Measurements from ENCODE around the gene RELB.

Gene RELB

DNA sequence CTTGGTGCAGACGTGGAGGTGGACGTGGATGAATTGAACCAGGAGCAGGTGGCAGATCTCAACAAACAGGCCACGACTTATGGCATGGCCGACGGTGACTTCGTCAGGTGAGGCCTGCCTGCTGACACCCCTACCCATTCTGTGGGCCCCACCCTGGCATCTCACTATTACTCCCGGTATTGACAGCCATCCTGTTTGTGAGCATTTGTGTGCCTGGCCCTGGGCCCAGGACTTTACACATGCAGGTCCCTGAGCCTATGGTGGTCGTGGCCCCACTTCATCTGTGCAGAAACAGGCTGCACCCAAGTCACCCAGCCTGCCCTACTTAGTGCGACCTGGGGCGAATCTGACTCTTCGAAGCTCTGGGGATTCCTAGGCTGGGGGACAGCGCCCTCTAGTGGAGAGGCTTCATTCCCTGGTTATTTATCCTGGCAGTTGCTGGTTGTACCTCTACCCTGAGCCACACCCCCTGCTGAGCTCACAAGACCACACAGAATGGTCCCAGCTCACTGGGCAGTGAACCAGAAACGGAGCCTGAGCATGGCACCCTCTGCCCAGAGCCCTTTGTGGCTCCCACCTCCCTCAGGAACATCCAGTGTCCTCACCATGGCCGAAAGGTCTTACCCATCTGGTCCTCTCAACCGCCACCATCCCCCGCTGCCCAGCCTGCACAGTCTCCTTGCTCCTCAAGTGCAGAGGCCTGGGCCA lies 58.1 kb downstream of the RELB start:
- DNase-seq (ENCODE audit: low spot score), result peak; percentile 78

DNA sequence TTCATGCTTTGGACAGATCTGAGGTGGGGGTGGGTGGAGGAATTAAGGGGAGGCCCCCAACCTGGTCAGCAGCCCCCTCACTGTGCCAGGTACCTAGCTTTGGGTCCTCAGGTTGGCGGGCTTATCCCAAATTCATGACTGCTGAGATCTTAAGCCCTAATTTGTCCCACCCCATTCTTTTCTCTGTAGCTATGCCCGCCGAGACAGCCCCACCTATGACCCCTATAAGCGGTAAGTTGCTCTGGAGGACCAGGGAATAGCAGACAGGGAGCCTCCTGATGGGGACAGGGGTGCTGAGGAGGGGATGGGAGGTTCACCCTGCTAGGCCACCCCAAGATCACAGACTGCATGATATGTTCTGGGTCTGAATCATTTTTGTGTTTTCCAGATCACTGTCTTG lies 60.7 kb downstream of the RELB start:
- no peak for DNase-seq (ENCODE audit: low spot score)

GRCh38 chr19:45063851-45064801 lies 62.9 kb downstream of the RELB start:
- no peak for DNase-seq (ENCODE audit: low spot score)

DNA sequence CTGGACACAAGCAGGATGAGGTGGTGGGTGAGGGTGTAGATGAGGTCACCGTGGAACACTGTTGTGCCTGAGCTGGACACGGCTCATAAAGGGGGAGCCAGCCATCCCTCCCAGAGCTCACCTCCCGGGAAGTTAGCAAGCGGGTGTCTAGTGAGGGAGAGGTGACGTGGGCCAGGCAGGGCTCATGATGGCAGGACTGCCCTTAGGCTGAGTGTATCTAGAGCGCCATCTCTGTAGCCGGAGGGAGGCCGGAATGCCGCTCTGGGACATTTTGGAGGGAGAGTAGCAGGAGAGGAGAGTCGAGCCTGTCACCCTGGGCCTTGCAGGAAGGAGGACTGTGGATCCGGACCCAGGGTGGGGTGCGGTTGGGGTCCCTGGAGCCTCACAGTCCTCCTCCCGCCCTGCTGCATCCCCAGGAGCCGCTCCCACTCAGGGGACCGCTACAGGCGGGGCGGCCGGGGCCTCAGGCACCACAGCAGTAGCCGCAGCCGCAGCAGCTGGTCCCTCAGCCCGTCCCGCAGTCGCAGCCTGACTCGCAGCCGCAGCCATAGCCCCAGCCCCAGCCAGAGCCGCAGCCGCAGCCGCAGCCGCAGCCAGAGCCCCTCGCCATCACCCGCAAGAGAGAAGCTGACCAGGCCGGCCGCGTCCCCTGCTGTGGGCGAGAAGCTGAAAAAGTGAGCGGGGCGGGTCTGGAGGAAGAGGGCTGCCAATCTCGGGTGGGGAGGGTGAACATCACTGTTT lies 65.8 kb downstream of the RELB start:
- DNase-seq (ENCODE audit: low spot score), result no peak

DNA sequence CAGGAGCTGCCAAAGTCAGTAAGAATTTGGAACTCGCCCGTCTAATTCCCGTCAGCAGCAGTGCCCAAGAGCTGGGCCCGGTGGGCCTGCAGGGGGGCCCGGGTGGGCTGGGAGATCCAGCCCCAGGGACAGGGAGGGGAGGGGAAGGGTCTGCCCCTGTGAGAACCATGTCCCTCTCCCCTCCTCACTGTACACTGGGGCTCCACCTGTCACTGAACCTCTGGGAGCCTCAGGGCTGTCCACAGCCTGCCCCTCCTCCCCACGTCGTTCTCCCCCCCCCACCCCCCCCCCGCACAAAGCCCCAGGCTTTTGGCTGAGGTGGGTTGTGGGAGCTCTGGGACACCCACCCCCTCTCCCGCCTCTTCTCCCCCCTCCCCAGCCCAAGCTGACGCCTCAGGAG lies 66.8 kb downstream of the RELB start:
- no peak for DNase-seq (ENCODE audit: low spot score)

DNA sequence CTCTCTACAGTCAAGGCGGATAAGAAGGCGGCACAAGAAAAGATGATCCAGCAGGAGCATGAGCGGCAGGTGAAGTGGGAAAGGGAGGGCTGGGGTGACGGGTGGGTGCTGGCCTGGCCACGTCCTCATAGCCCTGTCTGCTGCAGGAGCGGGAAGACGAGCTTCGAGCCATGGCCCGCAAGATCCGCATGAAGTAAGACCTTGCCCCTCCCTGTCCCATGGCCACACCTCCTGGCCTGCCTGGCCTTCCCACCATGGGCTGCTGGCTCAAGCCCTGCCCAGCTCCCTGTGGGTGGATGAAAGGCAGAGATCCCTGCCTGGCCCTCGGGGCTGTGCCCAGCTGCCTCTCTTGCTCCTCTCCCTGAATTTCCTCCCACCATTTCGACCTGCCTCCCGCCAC lies 67.8 kb downstream of the RELB start:
- DNase-seq (ENCODE audit: low spot score), result no peak

DNA sequence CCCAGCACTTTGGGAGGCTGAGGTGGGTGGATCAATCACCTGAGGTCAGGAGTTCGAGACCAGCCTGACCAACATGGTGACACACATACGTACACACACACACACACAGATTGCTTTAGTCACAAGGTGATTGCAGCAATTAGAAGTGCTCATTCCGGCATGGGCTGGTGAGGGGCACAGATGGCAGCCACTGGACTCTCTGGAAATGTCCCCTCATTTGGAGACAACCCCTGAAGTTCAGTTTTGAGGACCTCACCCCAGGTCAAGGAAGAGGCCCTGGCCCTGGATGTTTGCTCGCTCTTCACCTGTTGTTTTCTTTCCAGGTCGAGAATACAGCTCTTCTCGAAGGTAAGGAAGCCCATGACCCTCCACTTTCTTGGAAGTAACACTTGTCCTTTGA lies 69.0 kb downstream of the RELB start:
- no peak for DNase-seq (ENCODE audit: low spot score)

DNA sequence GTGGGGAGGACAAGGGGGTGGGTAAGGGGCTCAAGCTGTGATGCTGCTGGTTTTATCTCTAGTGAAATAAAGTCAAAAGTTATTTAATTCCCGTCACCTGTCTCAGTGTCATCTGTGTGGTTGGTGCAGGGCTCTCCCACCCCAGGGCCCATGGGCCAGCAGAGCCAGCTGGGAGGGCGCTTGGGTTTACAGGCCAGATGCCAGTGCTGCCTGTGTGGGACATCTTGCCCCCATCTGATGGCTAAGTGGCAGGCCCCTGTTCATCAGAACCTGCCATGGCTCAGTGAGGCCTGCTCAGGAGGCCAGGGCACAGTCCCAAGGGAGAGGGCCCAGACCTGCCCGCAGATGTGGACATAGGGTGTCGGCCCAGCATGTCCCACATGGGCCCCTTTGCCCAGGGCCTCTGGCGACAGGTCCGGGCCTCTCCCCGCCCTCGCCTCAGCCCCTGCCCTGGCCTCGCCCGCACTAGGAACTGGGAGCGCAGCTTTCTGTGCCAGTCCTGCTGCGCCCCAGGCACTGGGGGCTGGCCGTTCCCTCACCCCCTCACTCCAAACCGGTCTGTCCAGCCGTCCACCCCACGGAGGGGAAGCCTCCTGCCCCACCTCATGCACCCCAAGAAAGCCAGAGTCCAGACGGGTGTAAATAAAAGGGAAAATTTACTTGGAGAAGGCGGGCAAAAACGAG lies 69.7 kb downstream of the RELB start:
- no peak for DNase-seq (ENCODE audit: low spot score)

DNA sequence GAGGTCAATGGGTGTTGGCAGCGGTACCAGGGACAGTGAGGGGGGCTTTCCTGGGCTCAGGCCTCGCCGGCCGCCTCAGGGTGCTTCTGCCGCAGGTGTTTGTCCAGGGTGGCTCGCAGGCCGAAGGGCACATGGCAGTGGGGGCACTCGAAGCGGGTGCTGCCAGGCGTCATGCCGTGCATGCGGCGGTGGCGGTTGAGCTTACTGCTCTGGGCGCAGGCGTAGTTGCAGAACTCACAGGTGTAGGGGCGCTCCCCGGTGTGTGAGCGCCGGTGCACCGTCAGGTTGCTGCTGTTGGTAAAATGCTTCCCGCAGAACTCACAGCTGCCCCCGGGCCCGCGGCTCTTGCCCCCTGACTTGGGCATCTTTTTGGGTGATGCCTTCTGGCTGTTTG lies 70.3 kb downstream of the RELB start:
- DNase-seq (ENCODE audit: low spot score), result no peak

DNA sequence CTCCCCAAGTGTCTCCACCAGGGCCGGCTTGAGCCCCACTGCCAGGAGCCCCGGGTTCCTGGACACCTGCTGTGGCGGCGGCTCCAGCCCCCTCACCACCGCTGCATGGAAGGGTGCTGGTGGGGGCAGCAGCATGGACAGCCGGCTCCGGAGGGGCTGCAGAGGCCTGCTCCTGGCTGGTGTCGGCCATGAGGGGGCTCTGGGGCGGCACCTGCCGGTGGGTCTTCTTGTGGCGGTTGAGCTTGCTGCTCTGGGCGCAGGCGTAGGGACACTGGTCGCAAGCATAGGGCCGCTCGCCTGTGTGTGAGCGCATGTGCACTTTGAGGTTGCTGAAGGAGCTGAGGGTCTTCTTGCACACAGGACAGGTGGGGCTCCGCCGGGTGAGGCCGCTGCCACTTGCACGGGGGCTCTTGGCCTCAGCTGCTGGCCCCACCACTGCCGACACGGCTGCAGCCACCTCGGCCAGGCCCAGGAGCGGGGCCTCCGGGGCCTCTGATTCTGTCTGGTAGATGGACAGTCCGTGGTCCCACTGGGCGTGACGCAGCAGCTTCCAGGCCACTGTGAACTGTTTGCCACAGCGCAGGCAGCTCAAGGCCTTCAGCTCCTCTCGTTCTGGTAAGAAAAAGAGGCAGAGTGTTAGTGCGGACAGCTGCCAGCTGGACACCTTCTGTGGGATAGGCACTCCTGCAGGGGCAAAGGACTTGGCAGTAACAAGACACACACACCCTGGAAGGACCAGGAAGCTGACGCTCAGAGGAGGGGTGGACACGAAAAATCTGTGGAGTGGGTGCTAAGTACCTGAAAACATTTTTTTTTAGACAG lies 70.9 kb downstream of the RELB start:
- no peak for DNase-seq (ENCODE audit: low spot score)

DNA sequence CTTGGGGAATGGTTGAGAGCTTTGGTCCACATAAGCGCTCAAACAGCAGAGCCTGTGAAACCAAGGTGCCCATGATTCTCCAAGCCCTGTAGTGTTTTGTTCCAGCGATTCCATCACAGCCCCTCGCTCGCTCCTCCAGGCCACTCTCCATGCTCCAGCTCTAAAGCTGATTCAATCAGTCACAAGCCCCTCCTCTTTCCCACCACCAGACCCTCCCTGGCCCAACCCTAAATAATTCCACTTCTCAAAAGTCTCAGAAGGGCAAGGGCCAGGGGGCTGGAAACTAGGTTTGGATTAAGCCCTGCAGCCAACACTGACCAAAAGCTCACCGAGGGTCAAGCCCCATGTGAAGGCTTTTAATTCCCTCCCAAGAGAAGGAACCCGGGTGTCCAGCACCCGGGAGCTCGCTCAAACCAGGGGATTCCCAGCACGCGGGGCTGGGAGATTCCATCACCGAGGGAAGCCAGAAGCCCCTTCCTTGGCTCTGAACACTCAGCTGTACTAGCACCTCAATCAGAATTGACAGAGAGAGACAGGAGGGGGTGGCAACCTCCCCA lies 73.6 kb downstream of the RELB start:
- no peak for DNase-seq (ENCODE audit: low spot score)

- peak; percentile 32 for DNase-seq (ENCODE audit: low spot score)
Observed at GRCh38 chr19:45075301-45076028, 74.2 kb downstream of the RELB start.

GRCh38 chr19:45076029-45076850 lies 75.0 kb downstream of the RELB start, which contains the start of gene ZNF296:
Gene ZNF296, minus strand, starts transcription at chr19:45076478. Its CDS starts 105 bp downstream, at chr19:45076373.
- peak; percentile 78 for DNase-seq (ENCODE audit: low spot score)

- peak; percentile 9 for DNase-seq (ENCODE audit: low spot score)
Observed at GRCh38 chr19:45076851-45077730, 75.8 kb downstream of the RELB start.

GRCh38 chr19:45078390-45079062 lies 77.3 kb downstream of the RELB start:
- no peak for DNase-seq (ENCODE audit: low spot score)

DNA sequence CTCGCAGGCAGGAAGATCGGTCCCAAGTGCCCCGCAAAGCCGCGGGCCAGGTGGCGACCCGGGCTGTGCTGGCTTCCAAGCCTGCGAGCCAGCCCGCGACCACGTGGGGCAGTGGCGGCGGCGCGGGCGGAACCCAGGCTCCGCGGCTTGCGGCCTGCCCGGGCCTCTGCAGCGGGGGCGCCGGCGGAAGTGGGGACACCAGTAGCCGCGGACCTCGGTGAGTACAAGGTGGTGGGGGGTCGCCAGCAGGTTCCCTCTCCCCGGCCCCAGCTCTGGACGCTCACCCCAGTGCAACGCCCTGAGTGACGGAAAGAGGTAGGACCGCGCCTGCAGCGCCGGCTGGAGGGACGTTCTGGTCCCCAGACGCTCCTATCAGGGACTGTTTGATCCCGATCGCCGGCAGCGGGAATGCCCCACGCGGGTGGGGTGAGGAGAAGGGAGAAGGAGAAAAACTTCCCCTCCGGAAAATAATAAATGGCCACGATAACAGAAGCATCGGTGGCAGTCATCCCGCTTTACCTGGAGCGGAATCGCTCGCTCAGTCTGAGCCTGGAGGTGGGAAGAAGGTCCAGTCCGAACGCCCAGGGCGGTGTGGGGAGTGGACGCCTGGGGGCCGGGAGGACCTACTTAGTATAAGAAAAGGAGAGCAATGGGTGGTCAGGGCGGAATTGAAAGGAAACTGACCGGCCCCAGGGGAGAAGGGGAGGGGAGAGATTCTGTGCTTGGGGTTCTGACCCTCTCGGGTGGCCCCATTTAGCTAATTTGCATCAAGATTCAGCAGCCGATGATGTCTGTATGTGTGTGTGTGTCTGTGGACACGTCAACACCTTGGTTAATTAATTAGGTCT lies 78.0 kb downstream of the RELB start, which contains the start of gene GEMIN7:
TSS of gene GEMIN7 (plus strand) at position 198 of the 848 bp plus-strand sequence. CDS start 10,855 bp downstream, outside the sequence.
- DNase-seq (ENCODE audit: low spot score), result peak; percentile 69

All from CD4-positive, alpha-beta T cell treated with Interleukin-6 at 100 ng/mL for 8 hours (primary cell).